ENCODE results near the gene VIT. TPM values are rescaled to one million over a fixed set of nuclear protein-coding genes. Genes with fewer than 3 reads are reported as not detected.

The VIT gene
- total RNA-seq, 1 experiment from 2014 or later = not detected

GRCh38 chr2:36797324-36798070, 101.0 kb downstream of the VIT start:
- intact Hi-C loops (cut with micrococcal nuclease) = no loop called here
- peak; percentile 57 for ATAC-seq

GRCh38 chr2:36798724-36799123, 102.2 kb downstream of the VIT start:
- Histone ChIP-seq H3F3A (ENCODE audit: low read length, unreplicated experiment) (no peaks in the 10 kb centered on the region), H3K27me3 (ENCODE audit: low read length) (peaks cover 17% of the 10 kb centered on the region), H3K36me3 (ENCODE audit: low read depth, low read length) (no peaks in the 10 kb centered on the region), H2AFZ (ENCODE audit: low read length) (no peak overlapping the region), H3K79me2 (ENCODE audit: low read length) (no peaks in the 10 kb centered on the region), H3K4me2 (ENCODE audit: low read length) (no peak overlapping the region), H3K4me1 (ENCODE audit: insufficient read depth, low read length) (peaks cover 6% of the 10 kb centered on the region; the same call in 1 of the 2 replicates), H3K9me2 (replicated peaks; ENCODE audit: low read length) (no peaks in the 10 kb centered on the region), H3K27ac (ENCODE audit: low read length) (no peak overlapping the region), H3K9me3 (ENCODE audit: low read length) (no peaks in the 10 kb centered on the region), H3K4me3 (ENCODE audit: low read length) (no peak overlapping the region), H3K9ac (ENCODE audit: low read length) (no peak overlapping the region), H4K20me1 (ENCODE audit: low read length) (no peaks in the 10 kb centered on the region)
- DNase-seq = no peak
- CTCF ChIA-PET = no interaction called here
- no peak for ATAC-seq
- no TSS peak for BruUV-seq (replicated peaks)
- POLR2A ChIA-PET (ENCODE audit: unreplicated experiment) = no interaction called here
- intact Hi-C loops (cut with micrococcal nuclease) = no loop called here
- TF ChIP-seq EZH2phosphoT487 (IDR thresholded peaks at IDR 0.05; ENCODE audit: borderline replicate concordance, low read length) (no peak), CTCF (conservative IDR thresholded peaks at IDR 0.05; ENCODE audit: low read depth, low read length) (no peak), EZH2 (IDR thresholded peaks at IDR 0.05; ENCODE audit: low read length, unreplicated experiment) (no peak)

More at GRCh38 chr2:36797324-36798070, 101.0 kb downstream of the VIT start:
- Histone ChIP-seq H2AFZ (ENCODE audit: low read length) (no peak overlapping the region), H3K27ac (ENCODE audit: low read length) (no peak overlapping the region), H4K20me1 (ENCODE audit: low read length) (no peaks in the 10 kb centered on the region), H3K4me3 (ENCODE audit: low read length) (no peak overlapping the region), H3K9me2 (replicated peaks; ENCODE audit: low read length) (no peaks in the 10 kb centered on the region), H3K4me1 (ENCODE audit: insufficient read depth, low read length) (peaks cover 6% of the 10 kb centered on the region; the same call in 1 of the 2 replicates), H3K79me2 (ENCODE audit: low read length) (no peaks in the 10 kb centered on the region), H3K9me3 (ENCODE audit: low read length) (no peaks in the 10 kb centered on the region), H3K36me3 (ENCODE audit: low read depth, low read length) (no peaks in the 10 kb centered on the region), H3K27me3 (ENCODE audit: low read length) (peaks cover 20% of the 10 kb centered on the region), H3K9ac (ENCODE audit: low read length) (no peak overlapping the region), H3K4me2 (ENCODE audit: low read length) (no peak overlapping the region), H3F3A (ENCODE audit: low read length, unreplicated experiment) (no peaks in the 10 kb centered on the region)
- CTCF ChIA-PET = no interaction called here
- peak; percentile 39 for DNase-seq
- no TSS peak for BruUV-seq (replicated peaks)
- TF ChIP-seq EZH2 (IDR thresholded peaks at IDR 0.05; ENCODE audit: low read length, unreplicated experiment) = no peak
- TF ChIP-seq EZH2phosphoT487 (IDR thresholded peaks at IDR 0.05; ENCODE audit: borderline replicate concordance, low read length) = no peak
- no peak for TF ChIP-seq CTCF (conservative IDR thresholded peaks at IDR 0.05; ENCODE audit: low read depth, low read length)
- POLR2A ChIA-PET (ENCODE audit: unreplicated experiment) = no interaction called here

- DNase-seq = no peak
- Histone ChIP-seq H3K36me3 (ENCODE audit: low read depth, low read length) (no peaks in the 10 kb centered on the region), H4K20me1 (ENCODE audit: low read length) (no peaks in the 10 kb centered on the region), H3K79me2 (ENCODE audit: low read length) (no peaks in the 10 kb centered on the region), H3K4me1 (ENCODE audit: insufficient read depth, low read length) (peaks cover 6% of the 10 kb centered on the region; the same call in 1 of the 2 replicates), H2AFZ (ENCODE audit: low read length) (no peak overlapping the region), H3K4me3 (ENCODE audit: low read length) (no peak overlapping the region), H3F3A (ENCODE audit: low read length, unreplicated experiment) (no peaks in the 10 kb centered on the region), H3K27ac (ENCODE audit: low read length) (no peak overlapping the region), H3K4me2 (ENCODE audit: low read length) (no peak overlapping the region), H3K9me2 (replicated peaks; ENCODE audit: low read length) (no peaks in the 10 kb centered on the region), H3K27me3 (ENCODE audit: low read length) (peaks cover 4% of the 10 kb centered on the region), H3K9ac (ENCODE audit: low read length) (no peak overlapping the region), H3K9me3 (ENCODE audit: low read length) (no peaks in the 10 kb centered on the region)
- intact Hi-C loops (cut with micrococcal nuclease) = no loop called here
- BruUV-seq (replicated peaks) = no TSS peak
- no peak for ATAC-seq
- no peak for TF ChIP-seq EZH2phosphoT487 (IDR thresholded peaks at IDR 0.05; ENCODE audit: borderline replicate concordance, low read length)
- no peak for TF ChIP-seq CTCF (conservative IDR thresholded peaks at IDR 0.05; ENCODE audit: low read depth, low read length)
- no peak for TF ChIP-seq EZH2 (IDR thresholded peaks at IDR 0.05; ENCODE audit: low read length, unreplicated experiment)
- POLR2A ChIA-PET (ENCODE audit: unreplicated experiment) = no interaction called here
- CTCF ChIA-PET = no interaction called here
These were observed 103.9 kb downstream of the VIT start for GRCh38 chr2:36800381-36800780.
